Non-pigmented ciliary epithelial cell (primary cell): Measurements from ENCODE around the gene FGF1.
A peak's percentile ranks its signal among the peaks of the same experiment; 100 is the strongest.

Experiments
- DNase-seq: peaks from one replicate; pipeline ENCODE4 v3.0.0-alpha.2; 2010; ENCODE audit warnings: low read depth

Gene FGF1

DNA sequence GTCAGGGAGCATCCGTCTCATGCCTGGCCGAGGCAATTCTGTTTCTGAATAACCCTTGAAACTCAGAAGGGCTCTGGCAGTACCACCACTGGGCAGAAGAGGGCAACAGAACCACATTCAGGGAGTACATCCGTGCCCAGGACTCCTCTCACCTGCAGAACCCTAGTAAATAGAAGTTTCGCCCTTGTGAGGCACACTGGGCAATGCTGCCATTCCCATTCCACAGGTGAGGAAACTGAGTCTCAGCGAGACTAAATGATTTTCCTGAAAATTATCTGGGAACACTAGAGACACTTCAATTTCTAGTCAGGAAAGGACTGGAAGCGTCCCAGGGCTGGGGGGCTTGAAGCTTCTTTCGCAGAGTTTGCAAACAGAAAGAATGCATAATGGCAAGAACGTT lies 74.7 kb downstream of the FGF1 start:
- DNase-seq, result no peak

- DNase-seq, result no peak
Observed at GRCh38 chr5:142610176-142611001, 75.5 kb downstream of the FGF1 start.

DNA sequence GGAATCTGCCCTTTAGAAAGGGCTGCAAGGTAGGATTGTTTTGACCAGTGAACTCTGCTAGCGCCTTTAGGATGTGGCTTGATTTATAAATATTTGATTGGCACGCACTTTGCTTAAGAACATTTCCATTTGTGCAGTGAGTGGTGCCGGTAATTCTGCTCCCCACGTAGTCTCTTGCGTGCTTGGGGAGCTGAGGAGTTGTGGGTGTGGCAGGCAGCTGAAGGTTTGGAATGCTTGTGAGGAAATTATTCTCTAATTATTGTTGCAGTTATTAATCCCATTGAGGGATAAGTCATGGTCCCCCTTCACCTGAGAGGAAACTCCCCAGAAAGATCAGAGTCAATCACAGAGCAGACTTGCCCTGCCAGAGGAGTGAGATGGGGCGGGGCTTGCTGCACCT lies 76.7 kb downstream of the FGF1 start:
- DNase-seq, result no peak

DNA sequence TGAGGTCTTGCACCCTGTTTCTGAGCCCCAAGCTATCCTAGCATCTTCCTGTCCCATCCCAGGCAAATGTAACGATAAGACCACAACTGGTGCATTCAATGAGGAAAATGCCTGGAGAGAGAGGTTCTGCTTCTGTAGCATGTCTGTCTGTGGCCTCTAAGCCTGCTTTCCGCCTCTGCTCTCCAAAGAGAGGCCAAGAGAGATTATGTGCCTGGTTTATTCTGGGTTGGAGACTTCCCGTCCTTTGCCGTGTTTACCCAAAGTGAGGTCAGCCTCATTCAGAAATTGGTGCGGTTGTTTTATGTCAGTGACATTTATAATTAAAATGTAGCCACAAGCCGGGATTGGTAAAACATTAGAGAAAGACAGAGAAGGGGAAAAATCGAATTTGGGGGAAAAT lies 77.8 kb downstream of the FGF1 start:
- DNase-seq, result no peak

DNA sequence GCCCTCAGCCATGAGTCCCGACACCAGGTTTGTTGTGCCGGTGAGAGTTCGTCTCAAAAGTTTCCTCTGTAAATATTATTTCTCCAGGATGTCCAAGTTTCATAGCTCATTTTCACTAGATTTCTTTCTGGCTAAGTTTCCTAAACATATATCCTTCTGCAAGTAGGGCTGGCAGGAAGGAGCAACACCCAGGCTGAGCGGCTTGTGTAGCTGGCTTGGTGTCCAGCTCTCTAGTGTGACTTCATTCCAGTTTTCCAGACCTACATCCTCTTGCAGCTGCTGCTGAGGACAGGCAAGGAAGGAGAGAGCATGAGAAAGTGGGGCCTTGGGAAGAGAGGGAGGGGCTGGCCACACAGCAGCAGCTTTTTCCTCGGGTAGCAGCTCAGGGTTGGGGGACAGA lies 80.3 kb downstream of the FGF1 start:
- DNase-seq, result no peak

GRCh38 chr5:142602720-142603245 lies 83.1 kb downstream of the FGF1 start:
- no peak for DNase-seq

DNA sequence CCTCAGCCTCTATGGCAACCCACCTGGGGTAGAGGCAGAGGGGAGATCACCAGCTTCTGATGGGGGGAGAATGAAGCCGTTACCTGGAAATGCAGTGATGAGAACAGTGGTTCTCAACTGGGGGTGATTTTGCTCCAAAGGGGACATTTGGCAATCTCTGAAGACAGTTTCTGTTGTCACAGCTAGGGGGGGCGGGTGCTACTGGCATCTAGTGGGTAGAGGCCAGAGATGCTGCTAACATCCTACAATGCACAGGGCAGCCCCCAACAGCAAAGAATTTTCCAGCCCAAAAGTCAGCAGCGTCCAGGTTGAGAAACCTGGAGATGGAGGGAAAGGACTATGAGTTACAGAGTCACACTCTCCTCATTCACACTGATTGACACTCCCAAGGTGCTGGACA lies 84.5 kb downstream of the FGF1 start:
- no peak for DNase-seq

- peak; percentile 73 for DNase-seq
Observed at GRCh38 chr5:142600611-142601358, 85.1 kb downstream of the FGF1 start.

DNA sequence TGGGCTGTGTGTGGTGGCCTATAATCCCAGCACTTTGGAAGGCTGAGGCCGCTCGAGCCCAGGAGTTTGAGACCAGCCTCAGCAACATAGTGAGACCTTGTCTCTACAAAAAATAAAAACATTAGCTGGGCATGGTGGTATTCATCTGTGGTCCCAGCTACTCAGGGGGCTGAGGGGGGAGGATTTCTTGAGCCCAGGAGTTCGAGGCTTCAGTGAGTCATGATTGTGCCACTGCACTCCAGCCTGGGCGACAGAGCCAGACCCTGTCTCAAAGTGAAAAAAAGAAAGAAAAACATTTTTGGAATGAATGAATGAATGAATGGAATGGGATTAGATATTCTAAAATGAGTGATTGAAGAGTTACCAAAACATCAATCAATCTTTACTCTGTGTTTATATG lies 85.8 kb downstream of the FGF1 start:
- no peak for DNase-seq

DNA sequence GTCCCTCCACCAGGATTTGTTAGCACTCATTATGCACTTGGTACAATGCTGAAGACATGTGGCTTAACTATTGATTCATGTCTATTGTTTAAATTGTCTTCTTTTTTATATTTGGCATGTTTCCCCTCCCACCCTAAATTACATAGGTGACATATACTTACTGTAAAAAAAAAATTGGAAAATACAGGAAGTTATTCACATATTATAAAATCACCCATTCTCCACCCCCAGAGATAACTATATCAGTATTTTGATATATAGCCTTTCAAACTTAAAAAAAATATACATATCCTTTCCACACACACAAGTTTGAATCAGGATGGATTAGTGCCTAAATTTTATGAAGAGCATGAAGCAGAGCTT lies 87.6 kb downstream of the FGF1 start:
- DNase-seq, result no peak

GRCh38 chr5:142597546-142598337 lies 88.1 kb downstream of the FGF1 start:
- peak; percentile 55 for DNase-seq

DNA sequence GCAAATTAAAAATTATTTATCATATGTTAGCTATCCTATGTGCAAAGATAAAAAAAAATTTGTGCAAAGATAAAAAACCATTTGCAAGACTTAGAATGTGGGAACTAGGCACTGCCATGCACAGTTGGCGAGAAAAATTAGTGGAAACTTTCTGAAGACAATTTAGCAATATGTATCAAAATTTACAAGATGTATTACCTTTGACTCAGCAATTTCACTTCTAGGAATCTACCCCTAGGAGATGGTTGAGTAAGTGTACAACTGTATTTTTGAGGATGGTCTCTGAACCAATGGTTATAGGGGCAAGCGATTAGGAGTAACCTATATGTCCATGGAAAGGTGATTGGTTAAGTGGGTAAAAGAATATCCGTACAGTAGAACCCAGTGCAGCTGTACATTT lies 88.9 kb downstream of the FGF1 start:
- no peak for DNase-seq

DNA sequence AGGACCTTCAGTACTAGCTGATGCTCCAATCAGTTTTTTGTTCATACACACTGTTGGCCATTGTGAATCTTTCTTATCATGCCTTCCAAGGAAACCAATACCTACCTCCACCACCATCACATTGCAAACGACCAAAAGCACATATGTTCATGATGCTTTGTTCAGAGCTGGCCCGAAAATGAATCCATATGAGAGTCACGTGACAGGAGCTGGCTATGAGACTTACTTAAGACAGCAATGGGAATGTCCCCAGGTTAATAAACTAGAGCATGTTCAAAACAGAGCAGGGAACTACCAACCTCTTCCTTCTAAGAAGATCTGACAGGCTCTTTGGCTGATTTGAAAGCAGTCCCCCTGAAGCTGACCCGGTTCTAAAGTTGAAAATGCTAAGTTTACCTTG lies 93.5 kb downstream of the FGF1 start:
- DNase-seq, result no peak

GRCh38 chr5:142590451-142591231 lies 95.2 kb downstream of the FGF1 start:
- DNase-seq, result no peak

DNA sequence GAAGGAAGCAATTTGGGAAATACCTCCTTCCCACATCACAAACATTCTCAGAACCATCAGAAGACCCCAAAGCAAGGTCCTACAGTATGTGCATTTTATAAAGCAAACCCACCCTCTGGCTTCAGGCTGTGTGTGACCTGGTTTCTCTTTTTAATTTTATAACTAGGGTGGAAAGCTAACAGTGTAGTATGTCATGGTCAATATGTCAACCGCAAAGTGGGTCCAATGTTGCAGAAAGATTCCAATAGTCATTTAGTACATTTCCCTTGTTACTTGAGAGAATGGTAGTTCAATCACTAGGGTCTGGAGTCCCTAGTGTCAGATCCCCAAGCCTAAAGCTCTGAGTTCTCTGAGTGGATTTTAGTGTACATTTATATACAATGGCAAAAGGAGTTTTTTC lies 96.2 kb downstream of the FGF1 start:
- no peak for DNase-seq

- no peak for DNase-seq
Observed at GRCh38 chr5:142587354-142587965, 98.4 kb downstream of the FGF1 start.

- DNase-seq, result no peak
Observed at GRCh38 chr5:142586552-142586951, 99.3 kb downstream of the FGF1 start.

DNA sequence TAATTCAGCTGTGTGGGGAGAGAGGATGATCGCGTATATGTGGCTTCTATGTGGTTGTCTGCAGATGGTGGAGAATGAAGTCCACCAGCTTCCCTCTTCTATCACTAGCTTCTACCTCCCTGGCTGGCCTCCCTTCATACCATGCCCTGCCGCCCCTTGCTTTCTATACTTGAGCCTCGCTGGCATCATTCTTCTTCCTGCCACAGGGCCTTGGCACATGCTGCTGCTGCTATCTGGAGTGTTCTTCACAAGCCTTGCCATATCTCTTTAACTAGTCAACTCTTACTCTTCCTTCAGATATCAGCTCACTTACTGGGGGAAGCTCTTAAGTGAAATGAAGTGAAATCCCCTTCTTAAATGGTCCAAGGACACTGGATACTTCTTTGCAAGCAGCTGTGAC lies 100.4 kb downstream of the FGF1 start:
- DNase-seq, result no peak

DNA sequence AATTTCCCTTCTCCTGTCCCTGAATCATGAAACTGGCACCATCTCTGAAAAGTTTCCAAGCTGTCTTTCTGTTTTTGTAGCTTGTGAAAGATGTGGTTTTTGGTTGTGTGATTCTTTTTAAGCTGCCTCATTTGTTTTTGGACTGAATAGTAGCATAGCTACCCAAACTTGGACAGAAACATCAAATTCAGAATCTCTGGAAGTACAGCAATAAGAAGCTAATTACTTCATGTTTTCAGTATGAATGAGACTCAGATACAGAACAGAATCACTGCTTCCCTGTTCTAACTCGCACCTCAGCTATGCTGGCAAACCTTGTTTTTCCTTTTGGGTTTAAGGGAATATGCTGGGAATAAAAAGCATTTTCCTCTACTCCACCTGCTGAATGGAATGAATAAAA lies 101.0 kb downstream of the FGF1 start:
- no peak for DNase-seq

DNA sequence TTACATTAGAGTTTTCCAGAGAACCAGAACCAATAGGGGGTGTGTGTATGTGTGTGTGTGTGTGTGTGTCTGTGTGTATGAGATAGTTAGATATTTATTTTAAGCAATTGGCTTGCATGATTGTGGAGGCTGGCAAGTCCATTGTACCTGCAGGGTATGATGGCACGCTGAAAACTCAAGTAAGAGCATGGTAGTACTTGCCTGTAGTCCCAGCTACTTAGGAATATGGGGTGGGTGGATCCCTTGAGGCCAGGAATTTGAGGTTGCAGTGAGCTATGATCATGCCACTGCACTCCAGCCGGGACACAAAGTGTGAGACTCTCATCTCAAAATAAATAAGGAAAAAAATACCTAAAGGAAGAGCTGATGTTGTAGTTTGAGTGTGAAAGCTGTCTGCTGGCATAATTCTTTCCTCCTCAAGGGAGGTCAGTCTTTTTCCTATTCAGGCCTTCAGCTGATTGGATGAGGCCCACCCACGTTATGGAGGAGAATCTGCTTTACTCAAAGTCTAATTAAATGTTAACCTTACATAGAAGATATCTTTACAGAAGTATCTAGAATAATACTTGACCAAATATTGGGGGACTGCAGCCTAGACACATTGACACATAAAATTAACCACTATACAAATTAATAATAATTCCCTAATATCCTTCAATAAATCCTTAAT lies 107.6 kb downstream of the FGF1 start:
- DNase-seq, result no peak

- no peak for DNase-seq
Observed at GRCh38 chr5:142576804-142577203, 109.1 kb downstream of the FGF1 start.
